ENCODE data around the gene PPM1D. TPM values are rescaled to one million over a fixed set of nuclear protein-coding genes. Genes with fewer than 3 reads are reported as not detected.
A peak's percentile ranks its signal among the peaks of the same experiment; 100 is the strongest.

PPM1D gene
- total and polyA plus RNA-seq, 2 of the 13 experiments (the other 11 are each of a cell fraction or from before 2014, with no cell fraction given), result 8.0 to 26.2 TPM

- TF ChIP-seq, protein P1, sequence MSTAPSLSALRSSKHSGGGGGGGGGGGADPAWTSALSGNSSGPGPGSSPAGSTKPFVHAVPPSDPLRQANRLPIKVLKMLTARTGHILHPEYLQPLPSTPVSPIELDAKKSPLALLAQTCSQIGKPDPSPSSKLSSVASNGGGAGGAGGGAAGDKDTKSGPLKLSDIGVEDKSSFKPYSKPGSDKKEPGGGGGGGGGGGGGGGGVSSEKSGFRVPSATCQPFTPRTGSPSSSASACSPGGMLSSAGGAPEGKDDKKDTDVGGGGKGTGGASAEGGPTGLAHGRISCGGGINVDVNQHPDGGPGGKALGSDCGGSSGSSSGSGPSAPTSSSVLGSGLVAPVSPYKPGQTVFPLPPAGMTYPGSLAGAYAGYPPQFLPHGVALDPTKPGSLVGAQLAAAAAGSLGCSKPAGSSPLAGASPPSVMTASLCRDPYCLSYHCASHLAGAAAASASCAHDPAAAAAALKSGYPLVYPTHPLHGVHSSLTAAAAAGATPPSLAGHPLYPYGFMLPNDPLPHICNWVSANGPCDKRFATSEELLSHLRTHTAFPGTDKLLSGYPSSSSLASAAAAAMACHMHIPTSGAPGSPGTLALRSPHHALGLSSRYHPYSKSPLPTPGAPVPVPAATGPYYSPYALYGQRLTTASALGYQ (CRISPR knock-in tag; IDR thresholded peaks at IDR 0.05), result no peak
- TF ChIP-seq CBX2 (IDR thresholded peaks at IDR 0.05; ENCODE audit: low read depth, low read length) (no peak), CBX2 (CRISPR knock-in tag; IDR thresholded peaks at IDR 0.05; ENCODE audit: low read depth) (0 out of 2 replicates have a peak, but pooled peaks have one; percentile 23), ZNF570 (CRISPR knock-in tag; IDR thresholded peaks at IDR 0.05; ENCODE audit: borderline replicate concordance) (no peak), ZNF180 (CRISPR knock-in tag; IDR thresholded peaks at IDR 0.05; ENCODE audit: borderline replicate concordance, low read depth) (no peak), MAZ (IDR thresholded peaks at IDR 0.05; ENCODE audit: borderline replicate concordance, low read depth, low read length) (no peak), MAZ (CRISPR knock-in tag; IDR thresholded peaks at IDR 0.05; ENCODE audit: low read depth) (no peak), SMAD9 (CRISPR knock-in tag; IDR thresholded peaks at IDR 0.05) (0 out of 2 replicates have a peak, but pooled peaks have one; percentile 80), ATF2 (CRISPR knock-in tag; IDR thresholded peaks at IDR 0.05) (no peak), ZBTB7B (CRISPR knock-in tag; IDR thresholded peaks at IDR 0.05) (no peak), ZNF644 (CRISPR knock-in tag; IDR thresholded peaks at IDR 0.05; ENCODE audit: low read depth) (no peak), CENPBD1 (CRISPR knock-in tag; IDR thresholded peaks at IDR 0.05; ENCODE audit: borderline replicate concordance, low read depth) (0 out of 2 replicates have a peak, but pooled peaks have one; percentile 67), ZNF263 (CRISPR knock-in tag; IDR thresholded peaks at IDR 0.05) (no peak), JDP2 (CRISPR knock-in tag; IDR thresholded peaks at IDR 0.05; ENCODE audit: borderline replicate concordance) (no peak), YEATS2 (CRISPR knock-in tag; IDR thresholded peaks at IDR 0.05; ENCODE audit: borderline replicate concordance) (0 out of 2 replicates have a peak, but pooled peaks have one; percentile 4)
- TF ChIP-seq, protein P2, sequence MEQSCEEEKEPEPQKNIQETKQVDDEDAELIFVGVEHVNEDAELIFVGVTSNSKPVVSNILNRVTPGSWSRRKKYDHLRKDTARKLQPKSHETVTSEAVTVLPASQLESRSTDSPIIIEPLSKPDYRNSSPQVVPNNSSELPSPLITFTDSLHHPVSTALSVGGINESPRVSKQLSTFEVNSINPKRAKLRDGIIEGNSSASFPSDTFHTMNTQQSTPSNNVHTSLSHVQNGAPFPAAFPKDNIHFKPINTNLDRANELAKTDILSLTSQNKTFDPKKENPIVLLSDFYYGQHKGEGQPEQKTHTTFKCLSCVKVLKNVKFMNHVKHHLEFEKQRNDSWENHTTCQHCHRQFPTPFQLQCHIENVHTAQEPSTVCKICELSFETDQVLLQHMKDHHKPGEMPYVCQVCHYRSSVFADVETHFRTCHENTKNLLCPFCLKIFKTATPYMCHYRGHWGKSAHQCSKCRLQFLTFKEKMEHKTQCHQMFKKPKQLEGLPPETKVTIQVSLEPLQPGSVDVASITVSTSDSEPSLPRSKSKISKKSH (CRISPR knock-in tag; IDR thresholded peaks at IDR 0.05; ENCODE audit: borderline replicate concordance), result peak; percentile 60; the same call in 1 of the 2 replicates
- TF ChIP-seq, protein P3, sequence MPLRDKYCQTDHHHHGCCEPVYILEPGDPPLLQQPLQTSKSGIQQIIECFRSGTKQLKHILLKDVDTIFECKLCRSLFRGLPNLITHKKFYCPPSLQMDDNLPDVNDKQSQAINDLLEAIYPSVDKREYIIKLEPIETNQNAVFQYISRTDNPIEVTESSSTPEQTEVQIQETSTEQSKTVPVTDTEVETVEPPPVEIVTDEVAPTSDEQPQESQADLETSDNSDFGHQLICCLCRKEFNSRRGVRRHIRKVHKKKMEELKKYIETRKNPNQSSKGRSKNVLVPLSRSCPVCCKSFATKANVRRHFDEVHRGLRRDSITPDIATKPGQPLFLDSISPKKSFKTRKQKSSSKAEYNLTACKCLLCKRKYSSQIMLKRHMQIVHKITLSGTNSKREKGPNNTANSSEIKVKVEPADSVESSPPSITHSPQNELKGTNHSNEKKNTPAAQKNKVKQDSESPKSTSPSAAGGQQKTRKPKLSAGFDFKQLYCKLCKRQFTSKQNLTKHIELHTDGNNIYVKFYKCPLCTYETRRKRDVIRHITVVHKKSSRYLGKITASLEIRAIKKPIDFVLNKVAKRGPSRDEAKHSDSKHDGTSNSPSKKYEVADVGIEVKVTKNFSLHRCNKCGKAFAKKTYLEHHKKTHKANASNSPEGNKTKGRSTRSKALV (CRISPR knock-in tag; IDR thresholded peaks at IDR 0.05), result no peak
- TF ChIP-seq, protein P4, sequence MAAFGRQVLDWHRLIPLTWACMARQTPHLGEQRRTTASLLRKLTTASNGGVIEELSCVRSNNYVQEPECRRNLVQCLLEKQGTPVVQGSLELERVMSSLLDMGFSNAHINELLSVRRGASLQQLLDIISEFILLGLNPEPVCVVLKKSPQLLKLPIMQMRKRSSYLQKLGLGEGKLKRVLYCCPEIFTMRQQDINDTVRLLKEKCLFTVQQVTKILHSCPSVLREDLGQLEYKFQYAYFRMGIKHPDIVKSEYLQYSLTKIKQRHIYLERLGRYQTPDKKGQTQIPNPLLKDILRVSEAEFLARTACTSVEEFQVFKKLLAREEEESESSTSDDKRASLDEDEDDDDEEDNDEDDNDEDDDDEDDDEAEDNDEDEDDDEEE (CRISPR knock-in tag; IDR thresholded peaks at IDR 0.05), result no peak
Observed at GRCh38 chr17:60600490-60601446, 775 bp downstream of the PPM1D start (continued).

Measured in HepG2 (cell line).